Endothelial cell of umbilical vein (primary cell): ENCODE data around the gene CCDC82.

ENCODE experiments used
- CTCF ChIP-seq, 2 donors: IDR thresholded peaks; 1 replicate in 1 of 2; 2 replicates in 1 of 2; pipeline ENCODE4 v1.5.1; 2011; ENCODE audit warnings: low read length in 2 of 2, mild to moderate bottlenecking in 2 of 2, moderate library complexity in 2 of 2, control low read depth in 1 of 2, inconsistent platforms in 1 of 2, low read depth in 1 of 2; ENCODE audit not compliant: insufficient read depth in 1 of 2; ENCODE audit errors: extremely low read depth in 1 of 2
- EZH2 ChIP-seq: IDR thresholded peaks from 2 replicates; pipeline ENCODE4 v1.6.1; 2012; ENCODE audit warnings: borderline replicate concordance, low read depth, mild to moderate bottlenecking, moderate library complexity, low read length, inconsistent platforms; ENCODE audit not compliant: severe bottlenecking
- FOS ChIP-seq: IDR thresholded peaks from 2 replicates; pipeline ENCODE4 v1.6.1; 2011; ENCODE audit warnings: mild to moderate bottlenecking, low read length, moderate library complexity, borderline replicate concordance; ENCODE audit not compliant: insufficient read depth
- JUN ChIP-seq: IDR thresholded peaks from 2 replicates; pipeline ENCODE4 v1.6.1; 2011; ENCODE audit warnings: borderline replicate concordance, low read depth; ENCODE audit not compliant: insufficient read length, insufficient read depth
- MAX ChIP-seq: IDR thresholded peaks from 2 replicates; pipeline ENCODE4 v1.6.1; 2011; ENCODE audit not compliant: insufficient read depth, insufficient read length
- MYC ChIP-seq: IDR thresholded peaks from one replicate; pipeline ENCODE4 v1.6.1; 2011; ENCODE audit warnings: mild to moderate bottlenecking, low read depth, low read length
- POLR2A ChIP-seq: IDR thresholded peaks from 2 replicates; pipeline ENCODE4 v1.6.1; 2012; ENCODE audit warnings: low read depth, mild to moderate bottlenecking, control low read depth, low read length
- POLR2AphosphoS5 ChIP-seq: IDR thresholded peaks from 2 replicates; pipeline ENCODE4 v1.6.1; 2012; ENCODE audit warnings: low read depth, mild to moderate bottlenecking, control low read depth, low read length, moderate library complexity; ENCODE audit not compliant: insufficient read depth

- TF ChIP-seq CTCF (IDR thresholded peaks at IDR 0.05; ENCODE audit: extremely low read depth in 1 of 2, insufficient read depth in 1 of 2, low read depth in 1 of 2, low read length in 2 of 2) (no peak), POLR2A (no peak), POLR2AphosphoS5 (no peak), JUN (no peak), MAX (no peak), EZH2 (no peak), MYC (no peak), FOS (no peak)
Observed at GRCh38 chr11:96376796-96377195, 12.9 kb downstream of the CCDC82 start.
